Thymus (tissue), 11 donors: ENCODE measurements around the gene RCBTB2. TPM values are rescaled to one million over a fixed set of nuclear protein-coding genes. Genes with fewer than 3 reads are reported as not detected.

Source experiments
- DNase-seq, 9 donors: peaks; one replicate each; pipeline ENCODE4 v3.0.0-alpha.2; 2013; ENCODE audit warnings: low spot score in 9 of 9, low read depth in 6 of 9, missing footprints in 1 of 9
- H3K27ac ChIP-seq, 2 donors: one replicate each; pipeline ENCODE4 v1.5.1; 2013; ENCODE audit warnings: control low read depth in 1 of 2, low read depth in 1 of 2, low read length in 1 of 2, mild to moderate bottlenecking in 1 of 2, moderate library complexity in 1 of 2
- H3K27me3 ChIP-seq, 2 donors: one replicate each; pipeline ENCODE4 v1.5.1; 2013; ENCODE audit warnings: low read length in 1 of 2; ENCODE audit not compliant: control insufficient read depth in 2 of 2, insufficient read depth in 1 of 2
- H3K36me3 ChIP-seq, 2 donors: one replicate each; pipeline ENCODE4 v1.5.1; 2013; ENCODE audit warnings: low read length in 1 of 2, mild to moderate bottlenecking in 1 of 2, moderate library complexity in 1 of 2; ENCODE audit not compliant: control insufficient read depth in 2 of 2, insufficient read depth in 2 of 2
- H3K4me1 ChIP-seq, 2 donors: one replicate each; pipeline ENCODE4 v1.5.1; 2013; ENCODE audit warnings: low read length in 2 of 2; ENCODE audit not compliant: control insufficient read depth in 2 of 2, insufficient read depth in 2 of 2
- H3K4me3 ChIP-seq, 2 donors: one replicate each; pipeline ENCODE4 v1.5.1; 2013; ENCODE audit warnings: low read length in 2 of 2, control low read depth in 1 of 2, mild to moderate bottlenecking in 1 of 2
- H3K9me3 ChIP-seq, 2 donors: one replicate each; pipeline ENCODE4 v1.5.1; 2013; ENCODE audit warnings: low read length in 1 of 2, mild to moderate bottlenecking in 1 of 2; ENCODE audit not compliant: control insufficient read depth in 2 of 2, insufficient read depth in 1 of 2
- WGBS: extraction: QIAGEN DNeasy Blood & Tissue Kit; methylation state at CpG from one replicate; pipeline ENCODE4 v1.1.7; 2013; 5-methylcytosine and 5-hydroxymethylcytosine counted together
- polyA plus RNA-seq: library from polyadenylated mRNA; stranded (reverse); fragments of 200-250 nt; gene quantifications from one replicate; pipeline ENCODE4 v1.2.3, GENCODE V29; 2013
- total RNA-seq: library from RNA; stranded (reverse); fragments of 120-200 nt; gene quantifications from one replicate; pipeline ENCODE4 v1.2.4, GENCODE V29; 2013
- donor health status: healthy.

RCBTB2 gene
- total and polyA plus RNA-seq, 2 donors, result 16.7 to 34.8 TPM

- peak overlapping the region in 1 of 2 donors; percentile 53 for H3K4me3 ChIP-seq
- peak overlapping the region; percentile 85 to 91 for H3K27ac ChIP-seq
- peak in 3 of 9 donors; percentile 29 to 76 (median 39) for DNase-seq
- no peaks in the 10 kb centered on the region for H3K9me3 ChIP-seq
- no peaks in the 10 kb centered on the region for H3K27me3 ChIP-seq
- WGBS, result 26% methylated on average over 4 of the region's 4 CpGs
- peaks cover 19 to 50% of the 10 kb centered on the region in 2 donors for H3K4me1 ChIP-seq
- peaks cover 0 to 3% of the 10 kb centered on the region in 2 donors for H3K36me3 ChIP-seq
Measured at GRCh38 chr13:48493066-48493765, 39.7 kb downstream of the RCBTB2 start.

GRCh38 chr13:48492470-48493065 lies 40.3 kb downstream of the RCBTB2 start:
- Histone ChIP-seq H3K9me3 (no peaks in the 10 kb centered on the region), H3K27ac (peak overlapping the region; percentile 85 to 91), H3K36me3 (peaks cover 0 to 5% of the 10 kb centered on the region in 2 donors), H3K4me1 (peaks cover 19 to 45% of the 10 kb centered on the region in 2 donors), H3K27me3 (no peaks in the 10 kb centered on the region), H3K4me3 (peak overlapping the region; percentile 38 to 53)
- DNase-seq, result peak; percentile 53 to 89 (median 72)
- WGBS, result 3% methylated on average over 16 of the region's 16 CpGs

- peak overlapping the region; percentile 38 to 53 for H3K4me3 ChIP-seq
- no peak for DNase-seq
- peaks cover 0 to 5% of the 10 kb centered on the region in 2 donors for H3K36me3 ChIP-seq
- 6% methylated on average over 1 of the region's 1 CpG for WGBS
- H3K4me1 ChIP-seq, result peaks cover 17 to 45% of the 10 kb centered on the region in 2 donors
- peak overlapping the region; percentile 85 to 91 for H3K27ac ChIP-seq
- peaks cover 0 to 3% of the 10 kb centered on the region in 2 donors for H3K9me3 ChIP-seq
- H3K27me3 ChIP-seq, result no peaks in the 10 kb centered on the region
Measured at GRCh38 chr13:48492096-48492440, 40.8 kb downstream of the RCBTB2 start.

GRCh38 chr13:48491423-48492095 lies 41.3 kb downstream of the RCBTB2 start:
- peak in 1 of 9 donors; percentile 43 for DNase-seq
- Histone ChIP-seq H3K9me3 (peaks cover 0 to 6% of the 10 kb centered on the region in 2 donors), H3K27me3 (no peaks in the 10 kb centered on the region), H3K27ac (peak overlapping the region; percentile 85 to 91), H3K36me3 (peaks cover 0 to 5% of the 10 kb centered on the region in 2 donors), H3K4me3 (peak overlapping the region; percentile 38 to 53), H3K4me1 (peaks cover 13 to 40% of the 10 kb centered on the region in 2 donors)

GRCh38 chr13:48490241-48490640 lies 42.6 kb downstream of the RCBTB2 start:
- no peaks in the 10 kb centered on the region for H3K27me3 ChIP-seq
- WGBS, result 88% methylated on average over 3 of the region's 3 CpGs
- peaks cover 10 to 33% of the 10 kb centered on the region in 2 donors for H3K4me1 ChIP-seq
- H3K27ac ChIP-seq, result no peak overlapping the region
- no peak overlapping the region for H3K4me3 ChIP-seq
- H3K9me3 ChIP-seq, result peaks cover 0 to 6% of the 10 kb centered on the region in 2 donors
- DNase-seq, result no peak
- peaks cover 0 to 5% of the 10 kb centered on the region in 2 donors for H3K36me3 ChIP-seq

GRCh38 chr13:48489666-48490065 lies 43.2 kb downstream of the RCBTB2 start:
- Histone ChIP-seq H3K9me3 (peaks cover 0 to 6% of the 10 kb centered on the region in 2 donors), H3K36me3 (peaks cover 0 to 5% of the 10 kb centered on the region in 2 donors), H3K27me3 (no peaks in the 10 kb centered on the region), H3K4me3 (no peak overlapping the region), H3K27ac (no peak overlapping the region), H3K4me1 (peaks cover 10 to 33% of the 10 kb centered on the region in 2 donors)
- DNase-seq, result no peak

GRCh38 chr13:48488995-48489394 lies 43.9 kb downstream of the RCBTB2 start:
- no peak for DNase-seq
- Histone ChIP-seq H3K4me3 (no peak overlapping the region), H3K27me3 (no peaks in the 10 kb centered on the region), H3K9me3 (peaks cover 0 to 6% of the 10 kb centered on the region in 2 donors), H3K36me3 (peaks cover 0 to 5% of the 10 kb centered on the region in 2 donors), H3K4me1 (peaks cover 10 to 28% of the 10 kb centered on the region in 2 donors), H3K27ac (peak overlapping the region in 1 of 2 donors; percentile 19)

GRCh38 chr13:48487968-48488367 lies 44.9 kb downstream of the RCBTB2 start:
- H3K9me3 ChIP-seq, result peaks cover 0 to 6% of the 10 kb centered on the region in 2 donors
- DNase-seq, result no peak
- no peaks in the 10 kb centered on the region for H3K27me3 ChIP-seq
- H3K4me3 ChIP-seq, result no peak overlapping the region
- no peak overlapping the region for H3K27ac ChIP-seq
- peaks cover 0 to 7% of the 10 kb centered on the region in 2 donors for H3K36me3 ChIP-seq
- 99% methylated on average over 2 of the region's 2 CpGs for WGBS
- H3K4me1 ChIP-seq, result peaks cover 10 to 19% of the 10 kb centered on the region in 2 donors

GRCh38 chr13:48486836-48487235 lies 46.0 kb downstream of the RCBTB2 start:
- WGBS, result 82% methylated on average over 5 of the region's 5 CpGs
- no peak overlapping the region for H3K4me3 ChIP-seq
- DNase-seq, result no peak
- H3K9me3 ChIP-seq, result peaks cover 0 to 6% of the 10 kb centered on the region in 2 donors
- H3K27ac ChIP-seq, result no peak overlapping the region
- H3K4me1 ChIP-seq, result peaks cover 7 to 8% of the 10 kb centered on the region in 2 donors
- H3K27me3 ChIP-seq, result no peaks in the 10 kb centered on the region
- H3K36me3 ChIP-seq, result peaks cover 0 to 14% of the 10 kb centered on the region in 2 donors
